K562 (cell line): ENCODE results near the gene PTPRT. TPM values are rescaled to one million over a fixed set of nuclear protein-coding genes. Genes with fewer than 3 reads are reported as not detected.

ENCODE experiments used
- ATAC-seq: fragments of 200-7000 bp; cut with Tn5 transposase; 3 replicates; pipeline ENCODE4 v1.9.1; 2020; ENCODE audit warnings: moderate library complexity
- BruUV-seq: library from RNA; stranded (reverse); fragments of 400-500 nt; replicated peaks from 2 replicates; lab custom pipeline; 2021; lab: Mats Ljungman, UMichigan
- CTCF ChIA-PET: fragments of 300-600 bp; formaldehyde crosslinking; extraction: SDS; loops from one replicate; lab custom pipeline; 2021; ENCODE audit warnings: low intra/inter-chr PET ratio; lab: Yijun Ruan, JAX
- POLR2A ChIA-PET: fragments of 300-600, 350-650 bp; sonication (Branson Sonifier 250); formaldehyde crosslinking; extraction: SDS; loops from one replicate; lab custom pipeline; 2021; ENCODE audit warnings: antibody characterized with exemption, inconsistent platforms; lab: Yijun Ruan, JAX
- DNase-seq, 4 experiments: peaks; one replicate each; pipeline versions ENCODE4 v3.0.0 to v3.0.0-alpha.2; 2011 to 2018; ENCODE audit warnings: low spot score in 3 of 4, mixed read lengths in 3 of 4; ENCODE audit errors: extremely low read depth in 1 of 4
- FAIRE-seq: peaks from 2 replicates; lab custom pipeline; 2011; peaks lifted over from hg19 to GRCh38; lab: Jason Lieb, UNC
- H2AFZ ChIP-seq: 2 replicates; pipeline ENCODE4 v1.6.0; 2011; ENCODE audit warnings: low read depth, low read length, control low read depth, inconsistent platforms
- H3K27ac ChIP-seq: fragments of 200-600 bp; 3 replicates; pipeline ENCODE4 v1.8.0; 2011; ENCODE audit warnings: low read depth, mild to moderate bottlenecking, control low read depth, inconsistent platforms, low read length, moderate library complexity, mixed read lengths; ENCODE audit errors: extremely low read depth
- H3K27me3 ChIP-seq, 2 experiments: fragments of 300-600 bp in 1 of 2; 2 replicates in 1 of 2; 3 replicates in 1 of 2; pipeline versions ENCODE4 v1.6.0 to v1.8.0; 2011; ENCODE audit warnings: inconsistent platforms in 2 of 2, low read length in 2 of 2, mild to moderate bottlenecking in 1 of 2, mixed read lengths in 1 of 2, moderate library complexity in 1 of 2; ENCODE audit not compliant: control insufficient read depth in 2 of 2, insufficient read depth in 2 of 2
- H3K36me3 ChIP-seq: fragments of 300-600 bp; 3 replicates; pipeline ENCODE4 v1.8.0; 2011; ENCODE audit warnings: mild to moderate bottlenecking, low read length, inconsistent platforms; ENCODE audit not compliant: control insufficient read depth, insufficient read depth
- H3K4me1 ChIP-seq, 2 experiments: fragments of 200-600 bp in 1 of 2; replicated peaks in 1 of 2; 2 replicates in 1 of 2; 3 replicates in 1 of 2; pipeline versions ENCODE4 v1.5.1 to v1.8.0; 2011; ENCODE audit warnings: inconsistent platforms in 2 of 2, low read length in 2 of 2, mild to moderate bottlenecking in 1 of 2, mixed read lengths in 1 of 2, moderate library complexity in 1 of 2; ENCODE audit not compliant: control insufficient read depth in 2 of 2, insufficient read depth in 2 of 2
- H3K4me2 ChIP-seq: 2 replicates; pipeline ENCODE4 v1.6.1; 2011; ENCODE audit warnings: low read length, control low read depth, inconsistent platforms, mixed read lengths; ENCODE audit not compliant: insufficient read depth
- H3K4me3 ChIP-seq: fragments of 200-600 bp; sonication (generic), shearing (Covaris generic); 2 replicates; pipeline ENCODE4 v1.5.1; 2016; ENCODE audit warnings: control low read depth, inconsistent platforms
- H3K79me2 ChIP-seq: fragments of 200-600 bp; 3 replicates; pipeline ENCODE4 v1.8.0; 2011; ENCODE audit warnings: low read length, inconsistent platforms; ENCODE audit not compliant: control insufficient read depth, insufficient read depth
- H3K9ac ChIP-seq, 2 experiments: 2 replicates each; pipeline versions ENCODE4 v1.6.0 to v1.6.1; 2011; ENCODE audit warnings: low read depth in 2 of 2, low read length in 2 of 2, control low read depth in 1 of 2, inconsistent platforms in 1 of 2, mild to moderate bottlenecking in 1 of 2, mixed read lengths in 1 of 2; ENCODE audit not compliant: insufficient read depth in 1 of 2
- H3K9me1 ChIP-seq: one replicate; pipeline ENCODE4 v1.6.0; 2011; ENCODE audit warnings: inconsistent platforms, mild to moderate bottlenecking, low read length, moderate library complexity; ENCODE audit not compliant: control insufficient read depth, insufficient read depth
- H3K9me3 ChIP-seq: replicated peaks from 2 replicates; pipeline ENCODE4 v1.5.1; 2011; ENCODE audit warnings: low read depth, low read length, inconsistent platforms; ENCODE audit not compliant: control insufficient read depth, insufficient read depth
- H4K20me1 ChIP-seq: replicated peaks from 2 replicates; pipeline ENCODE4 v1.6.1; 2011; ENCODE audit warnings: low read length, inconsistent platforms, mixed read lengths; ENCODE audit not compliant: control insufficient read depth, insufficient read depth
- CBX1 ChIP-seq: sonication (generic); IDR thresholded peaks from 2 replicates; pipeline ENCODE4 v1.6.1; 2016; ENCODE audit warnings: antibody characterized with exemption, low read depth, mild to moderate bottlenecking
- MEIS2 ChIP-seq: fragments of 450-650 bp; IDR thresholded peaks from 2 replicates; pipeline ENCODE4 v1.6.1; 2014; ENCODE audit warnings: mild to moderate bottlenecking; ENCODE audit not compliant: partially characterized antibody
- RAD21 ChIP-seq, 2 experiments: fragments of 250-450 bp in 1 of 2; fragments of 450-650 bp in 1 of 2; sonication (Bioruptor Pico) in 1 of 2; formaldehyde crosslinking in 1 of 2; IDR thresholded peaks in 1 of 2; conservative IDR thresholded peaks in 1 of 2; 2 replicates each; pipeline versions ENCODE4 v1.4.0 to v1.8.0; 2020 to 2022; ENCODE audit warnings: mild to moderate bottlenecking in 2 of 2, moderate library complexity in 1 of 2
- ZNF217 ChIP-seq: sonication (generic); formaldehyde crosslinking; IDR thresholded peaks from 2 replicates; pipeline ENCODE4 v1.8.0; 2022; ENCODE audit warnings: mild to moderate bottlenecking, missing genetic modification reagents
- WGBS: fragments of 100-300 bp; shearing (Covaris generic); methylation state at CpG from one replicate; pipeline ENCODE4 v1.1.6; 2016; ENCODE audit warnings: low coverage, mixed read lengths; ENCODE audit not compliant: insufficient coverage; ENCODE audit errors: missing lambda C conversion rate; 5-methylcytosine and 5-hydroxymethylcytosine counted together
- in situ Hi-C: fragments of 300-500 bp; cut with MboI; formaldehyde crosslinking; loops from 4 replicates; pipeline ENCODE4 v1.15.0; 2018; ENCODE audit warnings: inconsistent platforms, mixed read lengths
- intact Hi-C: fragments of 100-400 bp; cut with micrococcal nuclease; formaldehyde crosslinking; loops from 2 replicates; pipeline ENCODE4 v1.14.2; 2022
- polyA plus RNA-seq, 8 experiments: library from polyadenylated mRNA; depleted of rRNA in 4 of 8; stranded (reverse) in 5 of 8; unstranded in 3 of 8; fragments of >200 nt; fragmentation: Nextera tagmentation in 2 of 8; fragmentation: Illumina TruSeq in 1 of 8; extraction: Ambion mirVana in 2 of 8; extraction: Trizol in 1 of 8; gene quantifications; 2 replicates each; pipeline versions ENCODE4 v1.2.1 to v1.2.3, GENCODE V29; 2011 to 2014; ENCODE audit warnings: inconsistent platforms in 1 of 8, missing spikeins in 1 of 8
- total RNA-seq, 7 experiments: library from RNA; depleted of rRNA in 6 of 7; stranded (reverse); fragments of >200 nt in 6 of 7; fragmentation: Illumina TruSeq in 2 of 7; extraction: Trizol in 2 of 7; gene quantifications; 2 replicates each; pipeline versions ENCODE4 v1.2.1 to v1.2.3, GENCODE V29; 2011 to 2021; ENCODE audit warnings: low replicate concordance in 1 of 7
- TF ChIP-seq, protein P1 (sequence below), 3 experiments: IDR thresholded peaks in 2 of 3; conservative IDR thresholded peaks in 1 of 3; 2 replicates each; pipeline ENCODE4 v1.5.1; 2011 to 2012; ENCODE audit warnings: low read length in 3 of 3, mild to moderate bottlenecking in 3 of 3, control low read depth in 2 of 3, improper control_type of control experiment in 1 of 3, inconsistent platforms in 1 of 3, low read depth in 1 of 3, mixed read lengths in 1 of 3, moderate library complexity in 1 of 3; ENCODE audit not compliant: insufficient read depth in 2 of 3
- TF ChIP-seq, protein P2 (sequence below), 2 experiments: fragments of 450-650 bp; formaldehyde crosslinking in 1 of 2; IDR thresholded peaks; 2 replicates each; pipeline versions ENCODE4 v1.4.0 to v1.6.1; 2014 to 2020; ENCODE audit warnings: mild to moderate bottlenecking in 2 of 2, borderline replicate concordance in 1 of 2, low read depth in 1 of 2

The PTPRT gene
- total and polyA plus RNA-seq, 9 of the 15 experiments (the other 6 are each of a cell fraction or from before 2014, with no cell fraction given), result not detected

DNA sequence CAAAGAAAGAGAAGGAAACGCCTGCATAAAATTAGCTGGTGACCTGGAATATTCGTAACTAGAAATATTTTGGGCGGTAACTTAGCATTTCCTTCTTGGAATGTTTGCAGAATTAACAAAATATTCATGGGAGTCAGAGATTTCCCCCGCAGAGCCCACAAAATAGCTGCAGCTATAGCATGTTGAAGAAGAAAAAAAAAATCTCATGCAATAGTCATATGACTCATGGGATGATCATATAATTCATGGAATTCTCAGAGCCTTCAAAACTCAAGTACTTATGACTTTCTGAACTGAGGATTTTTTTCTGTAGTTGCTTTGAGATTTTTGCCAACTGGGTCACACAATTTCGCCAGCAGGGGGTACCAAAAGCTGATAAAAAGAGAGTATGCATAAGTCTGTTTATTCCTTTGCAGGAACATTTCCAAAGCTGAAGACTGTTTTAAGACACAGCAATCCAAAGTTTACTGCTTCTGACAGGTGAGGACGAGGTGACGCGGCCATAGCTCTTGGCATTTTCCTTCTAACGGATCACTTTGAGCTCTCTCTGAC is 985.5 kb downstream of the PTPRT start:
- Histone ChIP-seq H3K9me1 (no peaks in the 10 kb centered on the region), H3K36me3 (no peaks in the 10 kb centered on the region), H2AFZ (no peak overlapping the region), H3K9me3 (no peaks in the 10 kb centered on the region), H3K9ac (no peak overlapping the region), H3K4me2 (no peak overlapping the region), H4K20me1 (no peaks in the 10 kb centered on the region), H3K79me2 (no peaks in the 10 kb centered on the region), H3K27me3 (no peaks in the 10 kb centered on the region), H3K4me1 (no peaks in the 10 kb centered on the region), H3K4me3 (no peak overlapping the region), H3K27ac (no peak overlapping the region)
- intact Hi-C loops (no loop called here), in situ Hi-C loops (no loop called here)
- no peak for FAIRE-seq
- peak in 1 of 4 experiments; percentile 8 for DNase-seq
- ChIA-PET POLR2A (interaction anchor here (0.6 kb wide), 1 partner anchor 574 kb away, joined by 3 read pairs; no protein-coding TSS in a partner anchor), CTCF (no interaction called here)
- BruUV-seq, result no TSS peak
- no peak for ATAC-seq
- TF ChIP-seq RAD21 (CRISPR knock-in tag; conservative IDR thresholded peaks at IDR 0.05 in 1 of 2, IDR thresholded peaks at IDR 0.05 in 1 of 2) (0 out of 4 replicates have a peak, but pooled peaks of 1 of the 2 experiments have one; percentile 35), CBX1 (no peak), MEIS2 (no peak), ZNF217 (CRISPR knock-in tag) (no peak)
- TF ChIP-seq, protein P1, sequence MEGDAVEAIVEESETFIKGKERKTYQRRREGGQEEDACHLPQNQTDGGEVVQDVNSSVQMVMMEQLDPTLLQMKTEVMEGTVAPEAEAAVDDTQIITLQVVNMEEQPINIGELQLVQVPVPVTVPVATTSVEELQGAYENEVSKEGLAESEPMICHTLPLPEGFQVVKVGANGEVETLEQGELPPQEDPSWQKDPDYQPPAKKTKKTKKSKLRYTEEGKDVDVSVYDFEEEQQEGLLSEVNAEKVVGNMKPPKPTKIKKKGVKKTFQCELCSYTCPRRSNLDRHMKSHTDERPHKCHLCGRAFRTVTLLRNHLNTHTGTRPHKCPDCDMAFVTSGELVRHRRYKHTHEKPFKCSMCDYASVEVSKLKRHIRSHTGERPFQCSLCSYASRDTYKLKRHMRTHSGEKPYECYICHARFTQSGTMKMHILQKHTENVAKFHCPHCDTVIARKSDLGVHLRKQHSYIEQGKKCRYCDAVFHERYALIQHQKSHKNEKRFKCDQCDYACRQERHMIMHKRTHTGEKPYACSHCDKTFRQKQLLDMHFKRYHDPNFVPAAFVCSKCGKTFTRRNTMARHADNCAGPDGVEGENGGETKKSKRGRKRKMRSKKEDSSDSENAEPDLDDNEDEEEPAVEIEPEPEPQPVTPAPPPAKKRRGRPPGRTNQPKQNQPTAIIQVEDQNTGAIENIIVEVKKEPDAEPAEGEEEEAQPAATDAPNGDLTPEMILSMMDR (IDR thresholded peaks at IDR 0.05 in 2 of 3, conservative IDR thresholded peaks at IDR 0.05 in 1 of 3; ENCODE audit: insufficient read depth in 2 of 3, low read depth in 1 of 3, low read length in 3 of 3), result peak in 2 of 3 experiments; percentile 32 to 53; a peak in 3 of 6 replicates
- TF ChIP-seq, protein P2, sequence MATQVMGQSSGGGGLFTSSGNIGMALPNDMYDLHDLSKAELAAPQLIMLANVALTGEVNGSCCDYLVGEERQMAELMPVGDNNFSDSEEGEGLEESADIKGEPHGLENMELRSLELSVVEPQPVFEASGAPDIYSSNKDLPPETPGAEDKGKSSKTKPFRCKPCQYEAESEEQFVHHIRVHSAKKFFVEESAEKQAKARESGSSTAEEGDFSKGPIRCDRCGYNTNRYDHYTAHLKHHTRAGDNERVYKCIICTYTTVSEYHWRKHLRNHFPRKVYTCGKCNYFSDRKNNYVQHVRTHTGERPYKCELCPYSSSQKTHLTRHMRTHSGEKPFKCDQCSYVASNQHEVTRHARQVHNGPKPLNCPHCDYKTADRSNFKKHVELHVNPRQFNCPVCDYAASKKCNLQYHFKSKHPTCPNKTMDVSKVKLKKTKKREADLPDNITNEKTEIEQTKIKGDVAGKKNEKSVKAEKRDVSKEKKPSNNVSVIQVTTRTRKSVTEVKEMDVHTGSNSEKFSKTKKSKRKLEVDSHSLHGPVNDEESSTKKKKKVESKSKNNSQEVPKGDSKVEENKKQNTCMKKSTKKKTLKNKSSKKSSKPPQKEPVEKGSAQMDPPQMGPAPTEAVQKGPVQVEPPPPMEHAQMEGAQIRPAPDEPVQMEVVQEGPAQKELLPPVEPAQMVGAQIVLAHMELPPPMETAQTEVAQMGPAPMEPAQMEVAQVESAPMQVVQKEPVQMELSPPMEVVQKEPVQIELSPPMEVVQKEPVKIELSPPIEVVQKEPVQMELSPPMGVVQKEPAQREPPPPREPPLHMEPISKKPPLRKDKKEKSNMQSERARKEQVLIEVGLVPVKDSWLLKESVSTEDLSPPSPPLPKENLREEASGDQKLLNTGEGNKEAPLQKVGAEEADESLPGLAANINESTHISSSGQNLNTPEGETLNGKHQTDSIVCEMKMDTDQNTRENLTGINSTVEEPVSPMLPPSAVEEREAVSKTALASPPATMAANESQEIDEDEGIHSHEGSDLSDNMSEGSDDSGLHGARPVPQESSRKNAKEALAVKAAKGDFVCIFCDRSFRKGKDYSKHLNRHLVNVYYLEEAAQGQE (IDR thresholded peaks at IDR 0.05; ENCODE audit: borderline replicate concordance), result peak; percentile 22; the same call in 1 of the 2 replicates
- TF ChIP-seq, protein P2 (CRISPR knock-in tag; IDR thresholded peaks at IDR 0.05; ENCODE audit: low read depth), result no peak
- under 1% methylated on average over 9 of the region's 9 CpGs for WGBS
